NCI-H187 (cell line): ENCODE data around the gene FGD1.

Experiments used
- DNase-seq, 2 experiments: peaks; one replicate each; lab custom pipeline; 2025; lab: John Stamatoyannopoulos, UW

FGD1 gene

GRCh38 chrX:54473993-54474859, 21.8 kb downstream of the FGD1 start:
- no peak for DNase-seq

GRCh38 chrX:54470054-54470760, 25.8 kb downstream of the FGD1 start:
- DNase-seq = no peak

- no peak for DNase-seq
Measured at GRCh38 chrX:54452920-54453319, 43.1 kb downstream of the FGD1 start.

- DNase-seq = no peak
Measured at GRCh38 chrX:54449929-54450328, 46.1 kb downstream of the FGD1 start.

- no peak for DNase-seq
Measured at GRCh38 chrX:54447461-54447860, 48.6 kb downstream of the FGD1 start.

GRCh38 chrX:54446084-54446483, 50.0 kb downstream of the FGD1 start:
- DNase-seq = no peak

- no peak for DNase-seq
Measured at GRCh38 chrX:54444752-54445151, 51.3 kb downstream of the FGD1 start.

GRCh38 chrX:54442790-54443189, 53.2 kb downstream of the FGD1 start:
- no peak for DNase-seq

GRCh38 chrX:54439960-54440871, 55.8 kb downstream of the FGD1 start, which contains the start of gene TSR2:
Gene TSR2, plus strand, starts transcription at chrX:54440404. Its CDS starts 18 bp downstream, at chrX:54440422.
- DNase-seq = peak; percentile 8 to 29

- no peak for DNase-seq
Measured at GRCh38 chrX:54435121-54435520, 60.9 kb downstream of the FGD1 start.

- no peak for DNase-seq
Measured at GRCh38 chrX:54430519-54430918, 65.5 kb downstream of the FGD1 start.

GRCh38 chrX:54427837-54428424, 68.1 kb downstream of the FGD1 start:
- DNase-seq = no peak

GRCh38 chrX:54423161-54423888, 72.7 kb downstream of the FGD1 start:
- no peak for DNase-seq

GRCh38 chrX:54422168-54422567, 73.9 kb downstream of the FGD1 start:
- DNase-seq = no peak

- DNase-seq = no peak
Measured at GRCh38 chrX:54419559-54420302, 76.3 kb downstream of the FGD1 start.

- no peak for DNase-seq
Measured at GRCh38 chrX:54416965-54417364, 79.1 kb downstream of the FGD1 start.

GRCh38 chrX:54415534-54416350, 80.3 kb downstream of the FGD1 start:
- DNase-seq = no peak

- no peak for DNase-seq
Measured at GRCh38 chrX:54413753-54414152, 82.3 kb downstream of the FGD1 start.

GRCh38 chrX:54411732-54412131, 84.3 kb downstream of the FGD1 start:
- no peak for DNase-seq
